Osteoblast (primary cell): ENCODE data around the gene VAV3. TPM values are rescaled to one million over a fixed set of nuclear protein-coding genes. Genes with fewer than 3 reads are reported as not detected.
A peak's percentile ranks its signal among the peaks of the same experiment; 100 is the strongest.

Experiments used
- DNase-seq: peaks from one replicate; pipeline ENCODE4 v3.0.0; 2011; ENCODE audit warnings: low spot score, mixed read lengths; ENCODE audit not compliant: insufficient read length; ENCODE audit errors: missing footprints
- H2AFZ ChIP-seq: 2 replicates; pipeline ENCODE4 v1.6.0; 2011; ENCODE audit warnings: mild to moderate bottlenecking, low read length
- H3K27ac ChIP-seq: 2 replicates; pipeline ENCODE4 v1.5.1; 2011; ENCODE audit warnings: mild to moderate bottlenecking, low read depth, low read length, moderate library complexity
- H3K27me3 ChIP-seq: 2 replicates; pipeline ENCODE4 v1.6.0; 2012; ENCODE audit warnings: mild to moderate bottlenecking, control low read depth, inconsistent platforms, low read length, moderate library complexity; ENCODE audit not compliant: insufficient read depth
- H3K36me3 ChIP-seq: 2 replicates; pipeline ENCODE4 v1.5.1; 2011; ENCODE audit warnings: mild to moderate bottlenecking, low read length, control low read depth, moderate library complexity; ENCODE audit not compliant: insufficient read depth
- H3K4me1 ChIP-seq: 2 replicates; pipeline ENCODE4 v1.5.1; 2011; ENCODE audit warnings: mild to moderate bottlenecking, low read length, control low read depth, moderate library complexity; ENCODE audit not compliant: insufficient read depth
- H3K4me2 ChIP-seq: 2 replicates; pipeline ENCODE4 v1.6.0; 2011; ENCODE audit warnings: mild to moderate bottlenecking, low read length; ENCODE audit not compliant: insufficient read depth
- H3K4me3 ChIP-seq: fragments of 200-600 bp; sonication (generic); 3 replicates; pipeline ENCODE4 v1.5.1; 2012; ENCODE audit warnings: mild to moderate bottlenecking, low read length, inconsistent platforms; ENCODE audit not compliant: insufficient read depth
- H3K79me2 ChIP-seq: 2 replicates; pipeline ENCODE4 v1.6.0; 2012; ENCODE audit warnings: mild to moderate bottlenecking, low read length, control low read depth, inconsistent platforms; ENCODE audit not compliant: insufficient read depth
- H3K9me3 ChIP-seq: 2 replicates; pipeline ENCODE4 v1.5.1; 2011; ENCODE audit warnings: low read depth, low read length, control low read depth
- H4K20me1 ChIP-seq: 2 replicates; pipeline ENCODE4 v1.6.0; 2012; ENCODE audit warnings: mild to moderate bottlenecking, low read length, control low read depth; ENCODE audit not compliant: insufficient read depth
- total RNA-seq: library from RNA; depleted of rRNA; stranded (reverse); fragments of >200 nt; gene quantifications from 2 replicates; pipeline ENCODE4 v1.2.3, GENCODE V29; 2012
- TF ChIP-seq, protein P1 (sequence below): IDR thresholded peaks from 2 replicates; pipeline ENCODE4 v1.5.1; 2011; ENCODE audit warnings: mild to moderate bottlenecking, low read depth, low read length, moderate library complexity; ENCODE audit errors: extremely low read depth

VAV3 gene
- total RNA-seq, 1 donor = 0.72 TPM

GRCh38 chr1:107532318-107532717 is 432.7 kb downstream of the VAV3 start:
- no peaks in the 10 kb centered on the region for H3K9me3 ChIP-seq
- H4K20me1 ChIP-seq = no peaks in the 10 kb centered on the region
- TF ChIP-seq, protein P1, sequence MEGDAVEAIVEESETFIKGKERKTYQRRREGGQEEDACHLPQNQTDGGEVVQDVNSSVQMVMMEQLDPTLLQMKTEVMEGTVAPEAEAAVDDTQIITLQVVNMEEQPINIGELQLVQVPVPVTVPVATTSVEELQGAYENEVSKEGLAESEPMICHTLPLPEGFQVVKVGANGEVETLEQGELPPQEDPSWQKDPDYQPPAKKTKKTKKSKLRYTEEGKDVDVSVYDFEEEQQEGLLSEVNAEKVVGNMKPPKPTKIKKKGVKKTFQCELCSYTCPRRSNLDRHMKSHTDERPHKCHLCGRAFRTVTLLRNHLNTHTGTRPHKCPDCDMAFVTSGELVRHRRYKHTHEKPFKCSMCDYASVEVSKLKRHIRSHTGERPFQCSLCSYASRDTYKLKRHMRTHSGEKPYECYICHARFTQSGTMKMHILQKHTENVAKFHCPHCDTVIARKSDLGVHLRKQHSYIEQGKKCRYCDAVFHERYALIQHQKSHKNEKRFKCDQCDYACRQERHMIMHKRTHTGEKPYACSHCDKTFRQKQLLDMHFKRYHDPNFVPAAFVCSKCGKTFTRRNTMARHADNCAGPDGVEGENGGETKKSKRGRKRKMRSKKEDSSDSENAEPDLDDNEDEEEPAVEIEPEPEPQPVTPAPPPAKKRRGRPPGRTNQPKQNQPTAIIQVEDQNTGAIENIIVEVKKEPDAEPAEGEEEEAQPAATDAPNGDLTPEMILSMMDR = no peak
- no peak for DNase-seq
- no peak overlapping the region for H2AFZ ChIP-seq
- no peak overlapping the region for H3K4me3 ChIP-seq
- H3K4me2 ChIP-seq = no peak overlapping the region
- H3K79me2 ChIP-seq = no peaks in the 10 kb centered on the region
- H3K27ac ChIP-seq = no peak overlapping the region
- H3K27me3 ChIP-seq = no peaks in the 10 kb centered on the region
- H3K36me3 ChIP-seq = no peaks in the 10 kb centered on the region
- no peaks in the 10 kb centered on the region for H3K4me1 ChIP-seq

DNA sequence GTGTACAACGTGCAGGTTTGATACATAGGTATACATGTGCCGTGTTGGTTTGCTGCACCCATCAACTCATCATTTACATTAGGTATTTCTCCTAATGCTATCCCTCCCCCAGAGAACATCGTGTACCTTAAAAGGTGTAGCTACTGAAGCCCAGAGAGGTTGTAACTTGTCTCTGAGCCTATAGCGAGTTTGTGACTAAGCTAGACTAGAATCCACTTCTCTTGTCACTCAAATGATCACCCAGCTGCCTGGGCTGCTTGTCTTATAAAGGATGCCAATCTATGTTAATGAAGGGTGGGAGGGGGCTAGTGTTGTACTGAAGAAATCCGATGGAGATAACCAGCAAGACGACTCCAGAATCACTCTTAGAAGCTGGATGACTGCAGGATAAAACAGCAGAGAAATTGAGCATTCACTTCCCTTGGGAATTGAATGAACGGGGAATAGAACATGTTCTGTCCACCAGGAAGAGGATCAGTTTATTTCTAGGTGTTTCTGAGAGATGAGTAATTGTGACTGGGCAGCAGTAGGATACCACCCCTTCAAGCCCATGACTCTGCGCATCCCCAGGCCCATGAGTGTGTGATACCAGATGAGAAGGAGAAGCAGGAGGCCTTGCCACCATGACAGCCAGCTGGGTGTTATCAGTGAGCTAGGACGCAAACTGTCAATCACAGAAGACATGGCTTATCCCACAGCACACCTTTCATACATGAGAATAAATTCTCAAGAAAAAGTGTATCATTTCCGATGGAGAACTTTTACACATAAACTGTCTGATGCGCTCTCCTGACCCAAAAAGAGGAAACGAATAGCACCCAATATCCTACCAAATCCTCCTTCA is 433.7 kb downstream of the VAV3 start:
- TF ChIP-seq, protein P1 = no peak
- Histone ChIP-seq H3K4me1 (no peaks in the 10 kb centered on the region), H2AFZ (no peak overlapping the region), H4K20me1 (no peaks in the 10 kb centered on the region), H3K36me3 (no peaks in the 10 kb centered on the region), H3K27ac (no peak overlapping the region), H3K4me3 (no peak overlapping the region), H3K27me3 (no peaks in the 10 kb centered on the region), H3K4me2 (no peak overlapping the region), H3K9me3 (no peaks in the 10 kb centered on the region), H3K79me2 (no peaks in the 10 kb centered on the region)
- no peak for DNase-seq

DNA sequence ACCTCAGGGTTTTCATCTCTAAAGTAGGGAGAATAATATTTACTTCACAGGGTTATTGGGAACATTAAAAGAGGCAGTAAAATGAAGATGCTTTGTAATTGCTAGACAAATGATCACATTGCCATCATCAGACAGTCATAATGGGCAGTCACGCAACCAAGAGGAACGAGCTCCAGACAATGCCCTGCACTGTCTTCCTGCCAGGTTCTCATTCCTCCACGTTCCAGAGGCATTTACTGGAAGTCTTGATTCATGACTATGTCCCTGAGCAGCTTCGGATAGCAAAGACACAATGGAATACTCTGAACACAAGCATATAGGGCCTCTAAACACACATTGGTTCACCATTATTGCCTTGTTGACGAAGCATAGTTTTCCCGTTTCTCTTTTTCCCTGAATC is 434.4 kb downstream of the VAV3 start:
- Histone ChIP-seq H3K36me3 (no peaks in the 10 kb centered on the region), H3K4me3 (no peak overlapping the region), H3K79me2 (no peaks in the 10 kb centered on the region), H4K20me1 (no peaks in the 10 kb centered on the region), H2AFZ (no peak overlapping the region), H3K27ac (no peak overlapping the region), H3K27me3 (no peaks in the 10 kb centered on the region), H3K4me2 (no peak overlapping the region), H3K9me3 (no peaks in the 10 kb centered on the region), H3K4me1 (no peaks in the 10 kb centered on the region)
- TF ChIP-seq, protein P1 = no peak
- no peak for DNase-seq

GRCh38 chr1:107529511-107530149 is 435.4 kb downstream of the VAV3 start:
- Histone ChIP-seq H4K20me1 (no peaks in the 10 kb centered on the region), H3K27me3 (no peaks in the 10 kb centered on the region), H3K9me3 (no peaks in the 10 kb centered on the region), H3K27ac (no peak overlapping the region), H3K4me3 (no peak overlapping the region), H3K4me2 (no peak overlapping the region), H2AFZ (no peak overlapping the region), H3K4me1 (no peaks in the 10 kb centered on the region), H3K36me3 (no peaks in the 10 kb centered on the region), H3K79me2 (no peaks in the 10 kb centered on the region)
- TF ChIP-seq, protein P1 = peak; percentile 72
- peak; percentile 69 for DNase-seq
